ENCODE data around the gene GPRIN1.

The GPRIN1 gene

GRCh38 chr5:176609724-176610434 lies at the start of gene GPRIN1:
TSS of gene GPRIN1 (minus strand) at chr5:176610156. CDS start at chr5:176599834, 10,322 bp downstream.
- peak within 1 kb of the TSS; percentile 64 for H3K4me3 ChIP-seq (replicated peaks; ENCODE audit: low read depth, low read length)
- peak; percentile 52 for DNase-seq (ENCODE audit: low read depth)
- no peak for TF ChIP-seq CTCF (IDR thresholded peaks at IDR 0.05; ENCODE audit: low read length, missing control alignments)

- TF ChIP-seq CTCF (IDR thresholded peaks at IDR 0.05; ENCODE audit: low read length, missing control alignments) = no peak
- no peak for DNase-seq (ENCODE audit: low read depth)
- no peak overlapping the region for H3K4me3 ChIP-seq (replicated peaks; ENCODE audit: low read depth, low read length)
These were observed 49.5 kb upstream of the GPRIN1 start for GRCh38 chr5:176659512-176659839.

GRCh38 chr5:176658817-176659511 lies 49.0 kb upstream of the GPRIN1 start:
- H3K4me3 ChIP-seq (replicated peaks; ENCODE audit: low read depth, low read length) = no peak overlapping the region
- TF ChIP-seq CTCF (IDR thresholded peaks at IDR 0.05; ENCODE audit: low read length, missing control alignments) = no peak
- DNase-seq (ENCODE audit: low read depth) = no peak

- no peak overlapping the region for H3K4me3 ChIP-seq (replicated peaks; ENCODE audit: low read depth, low read length)
- peak; percentile 73 for DNase-seq (ENCODE audit: low read depth)
These were observed 48.1 kb upstream of the GPRIN1 start for GRCh38 chr5:176658007-176658599.

GRCh38 chr5:176656467-176656990 lies 46.6 kb upstream of the GPRIN1 start:
- DNase-seq (ENCODE audit: low read depth) = no peak
- no peak for TF ChIP-seq CTCF (IDR thresholded peaks at IDR 0.05; ENCODE audit: low read length, missing control alignments)
- H3K4me3 ChIP-seq (replicated peaks; ENCODE audit: low read depth, low read length) = no peak overlapping the region

More at GRCh38 chr5:176658007-176658599, 48.1 kb upstream of the GPRIN1 start:
- peak; percentile 91 for TF ChIP-seq CTCF (IDR thresholded peaks at IDR 0.05; ENCODE audit: low read length, missing control alignments)

GRCh38 chr5:176654856-176655255 lies 44.9 kb upstream of the GPRIN1 start:
- no peak for DNase-seq (ENCODE audit: low read depth)
- TF ChIP-seq CTCF (IDR thresholded peaks at IDR 0.05; ENCODE audit: low read length, missing control alignments) = no peak
- H3K4me3 ChIP-seq (replicated peaks; ENCODE audit: low read depth, low read length) = no peak overlapping the region

Measured in fibroblast of pulmonary artery (primary cell).